K562 (cell line): ENCODE measurements around the gene ANKRD65. TPM values are rescaled to one million over a fixed set of nuclear protein-coding genes. Genes with fewer than 3 reads are reported as not detected.

ENCODE experiments used
- FOXK1 ChIP-seq: sonication (generic); formaldehyde crosslinking; IDR thresholded peaks from 2 replicates; pipeline ENCODE4 v1.8.0; 2022; ENCODE audit warnings: missing genetic modification reagents, mild to moderate bottlenecking, borderline replicate concordance
- NCOR1 ChIP-seq: fragments of 450-650 bp; IDR thresholded peaks from 2 replicates; pipeline ENCODE4 v1.6.1; 2016; ENCODE audit warnings: mild to moderate bottlenecking, moderate library complexity
- ZNF175 ChIP-seq: fragments of 200-800 bp; sonication (Bioruptor generic); IDR thresholded peaks from 2 replicates; pipeline ENCODE4 v1.6.1; 2016; ENCODE audit warnings: low read depth, mild to moderate bottlenecking, missing genetic modification characterization, missing compliant biosample characterization
- ZNF398 ChIP-seq: fragments of 250-450 bp; sonication (Bioruptor Pico); IDR thresholded peaks from 2 replicates; pipeline ENCODE4 v1.8.0; 2021; ENCODE audit warnings: moderate library complexity, mild to moderate bottlenecking, inconsistent platforms
- ZNF407 ChIP-seq: fragments of 450-650 bp; IDR thresholded peaks from 2 replicates; pipeline ENCODE4 v1.6.1; 2016; ENCODE audit warnings: low read depth
- polyA plus RNA-seq, 8 experiments: library from polyadenylated mRNA; depleted of rRNA in 4 of 8; stranded (reverse) in 5 of 8; unstranded in 3 of 8; fragments of >200 nt; fragmentation: Nextera tagmentation in 2 of 8; fragmentation: Illumina TruSeq in 1 of 8; extraction: Ambion mirVana in 2 of 8; extraction: Trizol in 1 of 8; gene quantifications; 2 replicates each; pipeline versions ENCODE4 v1.2.1 to v1.2.3, GENCODE V29; 2011 to 2014; ENCODE audit warnings: inconsistent platforms in 1 of 8, missing spikeins in 1 of 8
- total RNA-seq, 7 experiments: library from RNA; depleted of rRNA in 6 of 7; stranded (reverse); fragments of >200 nt in 6 of 7; fragmentation: Illumina TruSeq in 2 of 7; extraction: Trizol in 2 of 7; gene quantifications; 2 replicates each; pipeline versions ENCODE4 v1.2.1 to v1.2.3, GENCODE V29; 2011 to 2021; ENCODE audit warnings: low replicate concordance in 1 of 7
- TF ChIP-seq, protein P1 (sequence below): sonication (generic); formaldehyde crosslinking; IDR thresholded peaks from 2 replicates; pipeline ENCODE4 v1.8.0; 2022; ENCODE audit warnings: mild to moderate bottlenecking, missing genetic modification reagents, borderline replicate concordance

Gene ANKRD65
- total and polyA plus RNA-seq, 9 of the 15 experiments (the other 6 are each of a cell fraction or from before 2014, with no cell fraction given), result not detected

DNA sequence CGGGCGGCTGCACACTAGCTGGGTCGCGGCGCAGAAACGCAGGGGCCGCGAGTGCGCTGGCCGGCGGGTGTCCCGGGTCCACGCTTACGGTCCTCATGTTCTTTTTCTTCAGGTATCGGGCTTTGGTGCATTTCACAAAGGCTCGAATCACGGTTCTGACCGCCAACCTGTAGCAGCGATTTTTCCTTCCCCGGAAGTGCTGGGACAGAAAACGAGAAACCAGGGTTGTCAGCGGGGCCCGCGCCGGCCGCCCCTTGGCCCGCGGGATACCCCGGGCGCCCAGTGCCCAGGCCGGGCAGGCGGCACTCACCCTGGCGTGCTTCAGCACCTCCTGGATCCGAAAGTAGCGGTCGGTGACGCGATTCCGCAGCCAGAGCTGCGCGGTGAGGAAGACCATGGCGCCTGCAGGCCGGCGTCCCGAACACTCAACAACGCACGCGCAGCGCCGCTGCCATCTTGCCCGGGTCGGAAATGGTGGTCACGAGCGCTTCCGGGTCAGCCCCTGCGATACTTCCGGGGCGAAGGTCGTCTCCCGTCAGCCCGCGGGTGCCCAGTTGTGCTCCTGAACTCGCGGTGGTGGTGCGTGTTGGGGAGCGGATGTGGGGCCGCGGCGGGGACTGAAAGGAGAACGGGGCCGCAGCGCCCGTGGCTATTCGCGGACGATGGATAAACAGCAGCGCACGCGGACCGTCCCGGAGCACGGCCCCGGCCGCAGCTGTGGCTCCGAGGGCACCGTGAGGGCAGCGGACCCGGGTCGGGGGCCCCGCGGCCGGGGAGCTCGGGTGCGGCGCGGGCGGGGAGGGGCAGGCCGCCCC is 14.0 kb downstream of the ANKRD65 start, which contains the start of gene MRPL20 (continued):
- peak; percentile 45; the same call in 1 of the 2 replicates for TF ChIP-seq NCOR1
- TF ChIP-seq, protein P1, sequence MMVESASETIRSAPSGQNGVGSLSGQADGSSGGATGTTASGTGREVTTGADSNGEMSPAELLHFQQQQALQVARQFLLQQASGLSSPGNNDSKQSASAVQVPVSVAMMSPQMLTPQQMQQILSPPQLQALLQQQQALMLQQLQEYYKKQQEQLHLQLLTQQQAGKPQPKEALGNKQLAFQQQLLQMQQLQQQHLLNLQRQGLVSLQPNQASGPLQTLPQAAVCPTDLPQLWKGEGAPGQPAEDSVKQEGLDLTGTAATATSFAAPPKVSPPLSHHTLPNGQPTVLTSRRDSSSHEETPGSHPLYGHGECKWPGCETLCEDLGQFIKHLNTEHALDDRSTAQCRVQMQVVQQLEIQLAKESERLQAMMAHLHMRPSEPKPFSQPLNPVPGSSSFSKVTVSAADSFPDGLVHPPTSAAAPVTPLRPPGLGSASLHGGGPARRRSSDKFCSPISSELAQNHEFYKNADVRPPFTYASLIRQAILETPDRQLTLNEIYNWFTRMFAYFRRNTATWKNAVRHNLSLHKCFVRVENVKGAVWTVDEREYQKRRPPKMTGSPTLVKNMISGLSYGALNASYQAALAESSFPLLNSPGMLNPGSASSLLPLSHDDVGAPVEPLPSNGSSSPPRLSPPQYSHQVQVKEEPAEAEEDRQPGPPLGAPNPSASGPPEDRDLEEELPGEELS (CRISPR knock-in tag), result 0 out of 2 replicates have a peak, but pooled peaks have one; percentile 48
- TF ChIP-seq FOXK1 (CRISPR knock-in tag), result no peak
- no peak for TF ChIP-seq ZNF398 (CRISPR knock-in tag)
- no peak for TF ChIP-seq ZNF407
- no peak; the same call in 1 of the 2 replicates for TF ChIP-seq ZNF175 (CRISPR knock-in tag)
